Esophagus muscularis mucosa (tissue), 4 donors: ENCODE measurements around the gene XRCC1. TPM values are rescaled to one million over a fixed set of nuclear protein-coding genes. Genes with fewer than 3 reads are reported as not detected.
A peak's percentile ranks its signal among the peaks of the same experiment; 100 is the strongest.

Experiments
- DNase-seq: peaks from one replicate; pipeline ENCODE4 v3.0.0-alpha.2; 2017; ENCODE audit errors: extremely low spot score
- H3K27ac ChIP-seq, 4 donors: fragments of 200-600 bp; sonication (generic); replicated peaks in 1 of 4; 1 replicate in 3 of 4; 2 replicates in 1 of 4; pipeline ENCODE4 v1.5.1; 2016 to 2019; ENCODE audit warnings: mild to moderate bottlenecking in 1 of 4
- H3K27me3 ChIP-seq, 4 donors: fragments of 200-600 bp; sonication (generic); one replicate each; pipeline versions ENCODE4 v1.5.1 to v1.6.0; 2016 to 2019
- H3K36me3 ChIP-seq, 4 donors: fragments of 200-600 bp; sonication (generic); one replicate each; pipeline ENCODE4 v1.5.1; 2016 to 2019
- H3K4me1 ChIP-seq, 4 donors: fragments of 200-600 bp; sonication (generic); one replicate each; pipeline ENCODE4 v1.5.1; 2016 to 2019
- H3K4me3 ChIP-seq, 4 donors: fragments of 200-600 bp; sonication (generic); 1 replicate in 2 of 4; 2 replicates in 2 of 4; pipeline ENCODE4 v1.5.1; 2016 to 2019; ENCODE audit warnings: mild to moderate bottlenecking in 4 of 4, moderate library complexity in 1 of 4
- H3K9me3 ChIP-seq, 4 donors: fragments of 200-600 bp; sonication (generic); 1 replicate in 3 of 4; 2 replicates in 1 of 4; pipeline ENCODE4 v1.5.1; 2016 to 2019
- CTCF ChIP-seq, 3 experiments: fragments of 200-600 bp in 2 of 3; fragments of 450-650 bp in 1 of 3; sonication (generic) in 2 of 3; IDR thresholded peaks; one replicate each; pipeline ENCODE4 v1.5.1; 2017 to 2019; ENCODE audit warnings: antibody characterized with exemption in 3 of 3, mild to moderate bottlenecking in 2 of 3, moderate library complexity in 1 of 3
- EP300 ChIP-seq: sonication (generic); formaldehyde crosslinking; IDR thresholded peaks from one replicate; pipeline ENCODE4 v1.6.1; 2017; ENCODE audit warnings: antibody characterized with exemption
- POLR2A ChIP-seq: fragments of 450-650 bp; IDR thresholded peaks from one replicate; pipeline ENCODE4 v1.6.1; 2017; ENCODE audit warnings: antibody characterized with exemption, moderate library complexity, mild to moderate bottlenecking, low read depth
- POLR2AphosphoS5 ChIP-seq, 2 donors: sonication (generic); formaldehyde crosslinking; IDR thresholded peaks; one replicate each; pipeline ENCODE4 v1.6.1; 2017; ENCODE audit warnings: antibody characterized with exemption in 2 of 2
- WGBS: methylation state at CpG from one replicate; pipeline ENCODE4 v1.1.5; 2018; 5-methylcytosine and 5-hydroxymethylcytosine counted together
- intact Hi-C: fragments of 100-400 bp; cut with DNase I; formaldehyde crosslinking; loops from one replicate; pipeline ENCODE4 v1.15.1; 2023
- total RNA-seq, 4 donors: library from RNA; depleted of rRNA; stranded (reverse); fragments of >200 nt; gene quantifications; one replicate each; pipeline versions ENCODE4 v1.1.0 to v1.2.1, GENCODE V29; 2016

Gene XRCC1
- total RNA-seq, 4 donors from 2014 or later = 21.2 to 27.2 (median 24.4) TPM

DNA sequence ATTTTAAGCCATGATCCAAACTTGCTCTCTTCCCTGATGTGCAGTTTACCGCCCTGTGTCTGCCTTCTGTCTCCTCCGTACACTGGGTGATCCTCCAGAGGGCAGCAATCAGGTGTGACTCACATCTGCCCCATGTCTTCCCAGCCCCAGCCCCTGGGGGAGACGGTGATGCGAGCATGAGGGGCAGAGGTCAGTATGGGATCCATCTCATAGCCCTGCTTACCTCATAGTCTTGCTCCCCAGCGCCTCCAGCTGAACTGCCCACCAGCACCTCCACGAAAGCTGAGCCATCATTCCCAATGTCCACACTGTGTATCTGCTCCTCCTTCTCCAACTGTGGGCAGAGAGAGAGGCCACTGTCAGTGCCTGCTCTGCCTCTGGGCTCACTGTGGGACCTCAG, 14.6 kb downstream of the XRCC1 start:
- peaks cover 17 to 30% (median 19%) of the 10 kb centered on the region in 4 donors for H3K4me1 ChIP-seq
- no peak for TF ChIP-seq EP300
- TF ChIP-seq CTCF (IDR thresholded peaks at IDR 0.05) = no peak
- no peak for TF ChIP-seq POLR2AphosphoS5 (IDR thresholded peaks at IDR 0.05)
- no peak for TF ChIP-seq POLR2A
- intact Hi-C loops = no loop called here
- no peak overlapping the region for H3K4me3 ChIP-seq
- no peaks in the 10 kb centered on the region for H3K9me3 ChIP-seq
- peaks cover 5 to 53% (median 42%) of the 10 kb centered on the region in 4 donors for H3K36me3 ChIP-seq
- H3K27me3 ChIP-seq = no peaks in the 10 kb centered on the region
- WGBS = 83% methylated on average over 5 of the region's 6 CpGs
- no peak overlapping the region for H3K27ac ChIP-seq
- no peak for DNase-seq

DNA sequence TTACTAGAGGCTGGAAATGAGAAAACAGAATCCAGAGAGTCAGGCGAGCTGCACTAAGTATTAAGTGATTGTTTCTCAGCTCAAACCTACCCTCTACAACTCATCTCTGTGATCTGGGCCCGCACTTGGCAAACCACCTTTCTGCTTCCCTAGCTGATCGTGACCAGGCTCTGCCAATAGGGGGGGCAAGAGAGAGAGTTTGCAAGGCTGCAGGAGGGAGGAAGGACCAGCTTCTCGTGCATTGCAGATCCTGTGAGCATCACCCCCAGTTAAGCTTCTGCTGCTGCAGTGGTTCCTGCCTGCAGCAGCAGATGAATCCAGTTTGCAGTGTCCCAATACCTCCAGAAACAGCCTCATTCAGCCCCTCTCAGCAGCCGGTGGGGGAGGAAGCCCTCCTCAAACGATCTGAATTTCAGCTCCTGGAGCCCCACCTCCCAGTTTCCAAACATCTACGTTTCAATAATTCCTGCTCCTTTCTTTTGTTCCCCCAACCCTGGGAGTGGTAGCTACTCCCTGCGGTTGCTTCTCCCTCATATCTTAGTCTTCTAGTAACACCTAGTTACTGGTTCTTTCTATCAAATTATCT, 20.0 kb downstream of the XRCC1 start:
- TF ChIP-seq POLR2AphosphoS5 (IDR thresholded peaks at IDR 0.05) (no peak), EP300 (no peak), CTCF (IDR thresholded peaks at IDR 0.05) (peak; percentile 41 to 53 (median 46)), POLR2A (no peak)
- H3K27ac ChIP-seq = no peak overlapping the region
- no peak for DNase-seq
- WGBS = 40% methylated on average over 8 of the region's 8 CpGs
- peaks cover 36 to 88% (median 71%) of the 10 kb centered on the region in 4 donors for H3K36me3 ChIP-seq
- H3K4me1 ChIP-seq = no peaks in the 10 kb centered on the region
- intact Hi-C loops = no loop called here
- no peaks in the 10 kb centered on the region for H3K9me3 ChIP-seq
- H3K27me3 ChIP-seq = no peaks in the 10 kb centered on the region
- H3K4me3 ChIP-seq = no peak overlapping the region

DNA sequence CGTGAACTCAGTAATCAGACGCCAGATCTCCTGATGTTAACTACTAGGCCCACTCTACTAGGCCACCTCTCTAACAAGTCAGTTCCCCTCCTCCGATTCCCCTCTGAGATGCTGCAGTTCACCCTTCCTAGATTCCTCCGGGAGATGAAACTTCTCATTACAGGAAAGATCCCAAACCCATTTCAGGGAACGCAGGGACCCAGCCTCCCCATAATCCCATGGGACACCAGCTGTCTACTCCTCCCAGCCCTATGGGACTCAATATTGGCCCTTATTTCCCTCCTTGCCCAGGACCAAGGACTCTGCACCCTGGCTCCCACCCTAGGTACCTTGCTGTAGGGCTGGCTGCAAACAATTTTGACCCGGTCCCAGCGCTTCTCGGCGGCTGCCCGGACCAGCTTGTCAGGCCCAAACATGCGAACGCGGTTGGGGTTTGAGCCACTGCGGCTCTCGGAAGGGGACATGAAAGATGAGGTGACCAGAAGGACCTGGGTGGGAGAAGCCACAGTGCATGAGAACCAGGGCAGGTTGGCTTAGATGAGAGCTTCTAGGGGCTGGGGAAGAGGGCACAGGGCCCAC, 20.9 kb downstream of the XRCC1 start:
- no peak for TF ChIP-seq CTCF (IDR thresholded peaks at IDR 0.05)
- TF ChIP-seq POLR2AphosphoS5 (IDR thresholded peaks at IDR 0.05) = no peak
- TF ChIP-seq POLR2A = no peak
- TF ChIP-seq EP300 = no peak
- H3K4me3 ChIP-seq = no peak overlapping the region
- H3K36me3 ChIP-seq = peaks cover 36 to 87% (median 73%) of the 10 kb centered on the region in 4 donors
- intact Hi-C loops = no loop called here
- no peaks in the 10 kb centered on the region for H3K4me1 ChIP-seq
- 86% methylated on average over 15 of the region's 15 CpGs for WGBS
- no peak overlapping the region for H3K27ac ChIP-seq
- no peaks in the 10 kb centered on the region for H3K9me3 ChIP-seq
- H3K27me3 ChIP-seq = no peaks in the 10 kb centered on the region
- DNase-seq = no peak

GRCh38 chr19:43553656-43554055, 21.7 kb downstream of the XRCC1 start:
- DNase-seq = no peak
- intact Hi-C loops = no loop called here
- no peaks in the 10 kb centered on the region for H3K9me3 ChIP-seq
- H3K27ac ChIP-seq = no peak overlapping the region
- TF ChIP-seq EP300 (no peak), POLR2A (no peak), CTCF (IDR thresholded peaks at IDR 0.05) (no peak), POLR2AphosphoS5 (IDR thresholded peaks at IDR 0.05) (no peak)
- peaks cover 36 to 85% (median 76%) of the 10 kb centered on the region in 4 donors for H3K36me3 ChIP-seq
- H3K4me3 ChIP-seq = no peak overlapping the region
- no peaks in the 10 kb centered on the region for H3K27me3 ChIP-seq
- no peaks in the 10 kb centered on the region for H3K4me1 ChIP-seq
- 62% methylated on average over 4 of the region's 4 CpGs for WGBS
